Neural cell (in vitro differentiated cells): Measurements from ENCODE around the gene CNFN.

Source experiments
- POLR2AphosphoS5 ChIP-seq: IDR thresholded peaks from 2 replicates; pipeline ENCODE4 v1.6.1; 2012
- SMC3 ChIP-seq: fragments of 450-650 bp; conservative IDR thresholded peaks from 2 replicates; pipeline ENCODE4 v1.6.1; 2014; ENCODE audit warnings: antibody characterized with exemption, mild to moderate bottlenecking, moderate library complexity; ENCODE audit not compliant: poor library complexity
- TF ChIP-seq, protein P1 (sequence below): fragments of 450-650 bp; IDR thresholded peaks from 2 replicates; pipeline ENCODE4 v1.5.1; 2014; ENCODE audit warnings: antibody characterized with exemption, mild to moderate bottlenecking, moderate library complexity; ENCODE audit not compliant: poor library complexity, severe bottlenecking

DNA sequence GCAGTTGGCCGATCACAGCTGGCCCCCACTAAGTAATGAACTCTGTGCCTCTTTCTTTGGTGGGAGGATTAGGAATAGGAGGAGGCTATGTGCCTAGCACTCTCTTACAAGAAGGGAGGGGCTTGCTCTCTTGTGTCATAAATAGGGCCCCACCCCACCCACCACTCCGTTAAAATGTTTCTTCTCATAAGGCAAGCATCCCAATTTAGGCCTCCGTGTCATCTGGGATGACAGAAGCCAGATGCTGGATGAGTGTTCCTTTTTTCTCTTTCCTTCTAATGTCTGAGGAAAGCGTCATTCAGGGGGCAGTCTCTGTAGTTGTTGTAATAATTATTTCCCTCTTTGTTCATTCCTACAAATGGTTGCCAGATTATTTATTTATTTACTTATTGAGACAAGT, 37.2 kb upstream of the CNFN start, which contains the start of gene LIPE:
- TF ChIP-seq, protein P1, sequence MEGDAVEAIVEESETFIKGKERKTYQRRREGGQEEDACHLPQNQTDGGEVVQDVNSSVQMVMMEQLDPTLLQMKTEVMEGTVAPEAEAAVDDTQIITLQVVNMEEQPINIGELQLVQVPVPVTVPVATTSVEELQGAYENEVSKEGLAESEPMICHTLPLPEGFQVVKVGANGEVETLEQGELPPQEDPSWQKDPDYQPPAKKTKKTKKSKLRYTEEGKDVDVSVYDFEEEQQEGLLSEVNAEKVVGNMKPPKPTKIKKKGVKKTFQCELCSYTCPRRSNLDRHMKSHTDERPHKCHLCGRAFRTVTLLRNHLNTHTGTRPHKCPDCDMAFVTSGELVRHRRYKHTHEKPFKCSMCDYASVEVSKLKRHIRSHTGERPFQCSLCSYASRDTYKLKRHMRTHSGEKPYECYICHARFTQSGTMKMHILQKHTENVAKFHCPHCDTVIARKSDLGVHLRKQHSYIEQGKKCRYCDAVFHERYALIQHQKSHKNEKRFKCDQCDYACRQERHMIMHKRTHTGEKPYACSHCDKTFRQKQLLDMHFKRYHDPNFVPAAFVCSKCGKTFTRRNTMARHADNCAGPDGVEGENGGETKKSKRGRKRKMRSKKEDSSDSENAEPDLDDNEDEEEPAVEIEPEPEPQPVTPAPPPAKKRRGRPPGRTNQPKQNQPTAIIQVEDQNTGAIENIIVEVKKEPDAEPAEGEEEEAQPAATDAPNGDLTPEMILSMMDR, result no peak
- no peak for TF ChIP-seq POLR2AphosphoS5
- no peak for TF ChIP-seq SMC3
